Activated T-cell treated with anti-CD3 and anti-CD28 coated beads, Interleukin-2, amount 50 U/mL, for 24 hours (primary cell): ENCODE measurements around the gene THEMIS.

ENCODE experiments used
- DNase-seq: peaks from one replicate; pipeline ENCODE4 v3.0.0-alpha.2; 2020
- H3K27ac Mint-ChIP-seq: 2 replicates; pipeline ENCODE4 v1.8.0; 2020; ENCODE audit warnings: mild to moderate bottlenecking, mixed read lengths
- H3K27me3 Mint-ChIP-seq: 2 replicates; pipeline ENCODE4 v1.8.0; 2020; ENCODE audit warnings: mixed read lengths
- H3K36me3 Mint-ChIP-seq: 2 replicates; pipeline ENCODE4 v1.8.0; 2020; ENCODE audit warnings: low read depth, mixed read lengths
- H3K4me1 Mint-ChIP-seq: 2 replicates; pipeline ENCODE4 v1.8.0; 2020; ENCODE audit warnings: low read depth, mixed read lengths
- H3K4me3 Mint-ChIP-seq: 2 replicates; pipeline ENCODE4 v1.8.0; 2020; ENCODE audit warnings: mild to moderate bottlenecking, moderate library complexity, mixed read lengths
- H3K9me3 Mint-ChIP-seq: 2 replicates; pipeline ENCODE4 v1.8.0; 2020; ENCODE audit warnings: mixed read lengths

THEMIS gene

DNA sequence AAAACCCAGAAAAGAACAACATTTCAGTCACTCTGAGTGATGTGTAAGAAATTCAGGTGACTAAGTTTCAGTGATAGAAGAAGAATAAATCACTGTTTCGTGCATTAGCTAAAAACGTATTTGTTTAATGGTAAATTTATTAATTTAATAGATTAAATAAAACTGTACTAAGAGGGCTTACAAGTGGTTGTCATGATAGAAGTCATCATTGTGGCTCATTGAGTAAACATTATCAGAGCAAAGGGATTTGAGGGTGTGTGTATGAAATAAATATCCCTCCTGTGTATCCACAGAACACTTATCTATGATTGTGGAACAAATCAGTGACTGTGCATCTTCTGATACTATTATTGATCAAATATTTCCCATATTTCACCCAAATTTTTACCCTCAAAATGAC lies 40.1 kb downstream of the THEMIS start:
- DNase-seq = no peak
- Mint-ChIP-seq H3K27ac (no peak overlapping the region), H3K4me1 (peaks cover 74% of the 10 kb centered on the region), H3K4me3 (no peak overlapping the region), H3K9me3 (no peaks in the 10 kb centered on the region), H3K27me3 (no peaks in the 10 kb centered on the region), H3K36me3 (peaks cover 29% of the 10 kb centered on the region)

GRCh38 chr6:127859956-127860355 lies 40.9 kb downstream of the THEMIS start:
- Mint-ChIP-seq H3K36me3 (peaks cover 27% of the 10 kb centered on the region), H3K27ac (no peak overlapping the region), H3K27me3 (no peaks in the 10 kb centered on the region), H3K4me1 (peaks cover 76% of the 10 kb centered on the region), H3K4me3 (no peak overlapping the region), H3K9me3 (no peaks in the 10 kb centered on the region)
- no peak for DNase-seq

DNA sequence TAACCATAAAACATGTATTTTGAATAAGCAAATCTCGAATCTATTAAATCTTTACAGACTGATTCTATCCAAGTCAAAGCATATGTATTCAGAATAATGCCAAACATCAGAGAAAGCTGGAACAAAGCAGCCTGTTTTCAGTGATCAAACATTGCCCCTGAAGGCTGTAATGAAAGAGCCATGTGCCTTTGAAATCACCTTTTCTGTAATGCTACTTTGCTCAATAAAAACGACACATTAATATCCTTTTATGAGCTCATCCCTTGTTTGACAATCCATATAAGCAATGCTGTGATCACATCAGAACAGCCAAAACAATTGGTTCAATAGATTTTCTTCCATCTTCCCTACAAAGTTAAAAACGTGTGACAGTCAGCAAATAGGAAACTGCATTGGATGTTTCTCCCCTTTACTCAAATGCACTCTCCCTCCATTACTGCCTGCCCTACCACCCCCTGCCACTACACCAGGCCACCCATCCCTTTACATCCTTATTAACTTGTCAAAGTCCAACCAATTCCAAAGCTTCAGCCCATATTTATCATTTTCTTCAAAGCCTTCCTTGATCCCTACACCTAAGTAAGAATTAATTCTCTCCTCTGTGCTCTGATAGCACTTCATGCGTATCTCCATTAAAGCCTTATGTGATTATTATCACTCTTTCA lies 42.0 kb downstream of the THEMIS start:
- Mint-ChIP-seq H3K27me3 (no peaks in the 10 kb centered on the region), H3K36me3 (peaks cover 22% of the 10 kb centered on the region), H3K4me1 (peaks cover 73% of the 10 kb centered on the region), H3K27ac (peak overlapping the region; percentile 82), H3K9me3 (no peaks in the 10 kb centered on the region), H3K4me3 (peak overlapping the region; percentile 1)
- no peak for DNase-seq

DNA sequence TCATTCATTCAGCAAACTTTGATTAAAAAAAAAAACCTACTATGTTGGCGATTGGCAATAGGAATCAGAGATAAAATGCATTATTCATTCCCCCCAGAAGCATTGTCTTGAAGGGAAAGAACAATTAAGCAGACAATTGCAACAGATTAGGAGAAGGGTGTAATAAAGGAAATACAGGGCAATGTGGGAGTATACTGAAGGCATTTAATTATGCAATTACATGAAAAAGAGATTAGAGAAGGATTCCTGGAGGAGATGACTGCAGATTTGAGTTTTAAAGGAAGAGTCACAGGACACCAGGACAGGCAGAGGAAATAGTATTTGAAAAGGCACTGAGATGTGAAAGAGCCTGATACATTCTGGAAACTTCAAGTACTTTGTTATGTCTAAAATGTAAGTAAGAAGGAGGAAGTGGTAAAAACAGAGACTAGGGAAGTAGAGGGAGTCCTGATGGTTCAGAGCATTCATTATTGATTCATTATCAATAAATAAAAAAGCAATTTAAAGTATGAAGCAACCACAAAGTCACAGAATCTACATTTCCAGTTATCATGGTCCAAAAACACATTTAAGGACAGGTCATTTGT lies 43.7 kb downstream of the THEMIS start:
- DNase-seq = no peak
- no peaks in the 10 kb centered on the region for H3K27me3 Mint-ChIP-seq

GRCh38 chr6:127855542-127856159 lies 45.2 kb downstream of the THEMIS start:
- peaks cover 85% of the 10 kb centered on the region for H3K4me1 Mint-ChIP-seq
- peaks cover 30% of the 10 kb centered on the region for H3K36me3 Mint-ChIP-seq

More for the DNA sequence above, 43.7 kb downstream of the THEMIS start:
- Mint-ChIP-seq H3K9me3 (no peaks in the 10 kb centered on the region), H3K36me3 (peaks cover 19% of the 10 kb centered on the region), H3K27ac (peak overlapping the region; percentile 77), H3K4me1 (peaks cover 75% of the 10 kb centered on the region), H3K4me3 (peak overlapping the region; percentile 10)

DNA sequence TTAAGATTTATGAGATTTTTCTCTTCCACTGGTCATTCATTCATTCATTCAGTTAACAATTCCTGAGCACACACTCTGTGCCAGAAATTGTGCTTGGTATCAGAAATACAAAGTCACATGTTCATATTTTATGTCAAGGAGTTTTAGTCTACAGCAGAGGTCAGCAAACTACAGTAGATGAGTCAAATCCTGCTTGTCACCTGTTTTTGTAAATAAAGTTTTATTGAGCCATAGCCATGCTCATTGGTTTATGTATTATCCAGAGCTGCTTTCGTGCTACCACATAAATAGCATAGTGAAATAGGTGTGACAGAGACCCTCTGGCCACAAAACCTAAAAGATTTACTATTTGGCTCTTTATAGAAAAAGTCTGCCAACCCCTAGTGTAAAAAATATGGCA lies 46.8 kb downstream of the THEMIS start:
- H3K27me3 Mint-ChIP-seq = no peaks in the 10 kb centered on the region

More at GRCh38 chr6:127855542-127856159, 45.2 kb downstream of the THEMIS start:
- Mint-ChIP-seq H3K4me3 (peak overlapping the region; percentile 46), H3K27me3 (no peaks in the 10 kb centered on the region), H3K27ac (peak overlapping the region; percentile 82), H3K9me3 (no peaks in the 10 kb centered on the region)
- DNase-seq = no peak

GRCh38 chr6:127851197-127851596 lies 49.7 kb downstream of the THEMIS start:
- DNase-seq = no peak
- peaks cover 77% of the 10 kb centered on the region for H3K4me1 Mint-ChIP-seq
- peaks cover 5% of the 10 kb centered on the region for H3K9me3 Mint-ChIP-seq
- peaks cover 57% of the 10 kb centered on the region for H3K36me3 Mint-ChIP-seq
- no peak overlapping the region for H3K4me3 Mint-ChIP-seq
- no peaks in the 10 kb centered on the region for H3K27me3 Mint-ChIP-seq
- no peak overlapping the region for H3K27ac Mint-ChIP-seq

More for the DNA sequence above, 46.8 kb downstream of the THEMIS start:
- Mint-ChIP-seq H3K9me3 (no peaks in the 10 kb centered on the region), H3K36me3 (peaks cover 42% of the 10 kb centered on the region), H3K27ac (peak overlapping the region; percentile 22), H3K4me1 (peaks cover 84% of the 10 kb centered on the region), H3K4me3 (no peak overlapping the region)
- DNase-seq = no peak

DNA sequence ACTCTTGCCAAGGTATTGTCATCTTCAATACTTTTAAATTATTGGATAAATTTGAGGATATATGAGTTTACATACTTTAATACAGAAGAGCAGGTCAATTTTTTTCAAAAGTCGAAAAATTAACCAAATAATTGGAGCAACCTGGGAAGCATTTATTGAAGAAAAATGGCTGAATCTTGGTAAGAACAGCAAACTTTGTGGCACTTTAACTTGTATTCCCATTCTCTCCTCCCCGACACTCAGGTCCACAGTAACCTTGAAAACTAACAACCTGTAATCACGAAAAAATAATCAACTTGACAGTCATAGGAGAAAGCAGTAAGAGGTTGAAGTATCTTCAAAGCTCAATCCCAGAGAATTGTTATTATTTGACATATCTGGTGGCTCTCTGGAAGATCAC lies 55.6 kb downstream of the THEMIS start:
- Mint-ChIP-seq H3K27ac (no peak overlapping the region), H3K4me1 (peaks cover 67% of the 10 kb centered on the region), H3K27me3 (no peaks in the 10 kb centered on the region), H3K4me3 (no peak overlapping the region), H3K9me3 (peaks cover 5% of the 10 kb centered on the region), H3K36me3 (peaks cover 71% of the 10 kb centered on the region)
- DNase-seq = no peak

GRCh38 chr6:127844529-127844928 lies 56.3 kb downstream of the THEMIS start:
- Mint-ChIP-seq H3K4me3 (no peak overlapping the region), H3K4me1 (peaks cover 66% of the 10 kb centered on the region)

GRCh38 chr6:127843582-127843981 lies 57.3 kb downstream of the THEMIS start:
- Mint-ChIP-seq H3K27me3 (no peaks in the 10 kb centered on the region), H3K4me1 (peaks cover 68% of the 10 kb centered on the region), H3K36me3 (peaks cover 65% of the 10 kb centered on the region), H3K27ac (no peak overlapping the region), H3K9me3 (peaks cover 5% of the 10 kb centered on the region), H3K4me3 (no peak overlapping the region)
- no peak for DNase-seq

More at GRCh38 chr6:127844529-127844928, 56.3 kb downstream of the THEMIS start:
- peaks cover 70% of the 10 kb centered on the region for H3K36me3 Mint-ChIP-seq
- no peaks in the 10 kb centered on the region for H3K27me3 Mint-ChIP-seq
- H3K27ac Mint-ChIP-seq = no peak overlapping the region
- DNase-seq = no peak
- peaks cover 5% of the 10 kb centered on the region for H3K9me3 Mint-ChIP-seq

- H3K4me1 Mint-ChIP-seq = peaks cover 70% of the 10 kb centered on the region
- peaks cover 60% of the 10 kb centered on the region for H3K36me3 Mint-ChIP-seq
- H3K27me3 Mint-ChIP-seq = no peaks in the 10 kb centered on the region
- H3K4me3 Mint-ChIP-seq = no peak overlapping the region
- no peak overlapping the region for H3K27ac Mint-ChIP-seq
- no peak for DNase-seq
- H3K9me3 Mint-ChIP-seq = peaks cover 4% of the 10 kb centered on the region
These were observed 58.3 kb downstream of the THEMIS start for GRCh38 chr6:127842562-127842961.

DNA sequence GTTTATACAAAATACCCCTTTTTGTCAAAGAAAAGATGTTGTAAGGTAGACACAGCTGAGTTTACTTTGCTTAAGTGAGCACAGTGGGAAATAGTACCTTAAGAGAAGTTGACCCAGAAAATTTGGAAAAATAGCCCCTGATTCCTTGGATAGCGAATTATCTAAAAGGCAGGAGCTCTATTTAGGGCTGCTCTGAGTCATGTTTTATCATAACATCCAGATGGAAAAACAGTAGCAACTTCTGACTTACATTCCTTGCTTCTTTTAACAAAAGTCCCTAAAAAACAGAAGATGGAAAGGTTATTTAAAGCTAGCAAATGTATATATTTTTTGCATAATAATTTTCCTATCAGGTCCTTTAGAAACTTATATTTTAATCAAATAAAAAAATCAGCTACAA lies 59.0 kb downstream of the THEMIS start:
- no peak overlapping the region for H3K27ac Mint-ChIP-seq
- peaks cover 65% of the 10 kb centered on the region for H3K4me1 Mint-ChIP-seq
- H3K27me3 Mint-ChIP-seq = no peaks in the 10 kb centered on the region
- DNase-seq = no peak
- H3K9me3 Mint-ChIP-seq = no peaks in the 10 kb centered on the region
- H3K36me3 Mint-ChIP-seq = peaks cover 52% of the 10 kb centered on the region
- no peak overlapping the region for H3K4me3 Mint-ChIP-seq

GRCh38 chr6:127834136-127834535 lies 66.7 kb downstream of the THEMIS start:
- no peak overlapping the region for H3K27ac Mint-ChIP-seq
- H3K4me3 Mint-ChIP-seq = no peak overlapping the region
- H3K4me1 Mint-ChIP-seq = peaks cover 56% of the 10 kb centered on the region
- H3K36me3 Mint-ChIP-seq = peaks cover 37% of the 10 kb centered on the region
- H3K27me3 Mint-ChIP-seq = no peaks in the 10 kb centered on the region
- no peaks in the 10 kb centered on the region for H3K9me3 Mint-ChIP-seq
- no peak for DNase-seq

DNA sequence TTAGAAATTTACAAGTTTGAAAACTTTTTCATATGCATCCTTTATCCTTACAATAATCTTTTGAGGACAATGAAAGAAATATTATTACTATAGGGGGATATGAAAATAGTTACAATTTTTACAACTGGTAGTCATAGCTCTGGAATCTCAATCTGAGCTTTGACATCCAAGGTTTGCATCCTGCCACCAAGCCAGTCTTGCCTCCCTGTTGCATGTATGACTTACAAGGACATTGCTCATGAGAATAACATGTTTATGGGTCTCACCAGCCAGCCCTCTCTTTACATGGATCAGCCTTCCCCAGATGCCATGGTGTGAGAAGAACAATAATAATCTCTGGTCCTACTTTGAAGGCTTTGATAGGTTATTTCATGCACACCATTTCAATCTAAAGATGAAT lies 67.5 kb downstream of the THEMIS start:
- Mint-ChIP-seq H3K9me3 (no peaks in the 10 kb centered on the region), H3K4me3 (no peak overlapping the region), H3K4me1 (peaks cover 56% of the 10 kb centered on the region), H3K36me3 (peaks cover 45% of the 10 kb centered on the region), H3K27me3 (no peaks in the 10 kb centered on the region), H3K27ac (no peak overlapping the region)
- no peak for DNase-seq

- Mint-ChIP-seq H3K4me3 (no peak overlapping the region), H3K4me1 (peaks cover 61% of the 10 kb centered on the region), H3K9me3 (no peaks in the 10 kb centered on the region), H3K36me3 (peaks cover 52% of the 10 kb centered on the region), H3K27ac (no peak overlapping the region), H3K27me3 (no peaks in the 10 kb centered on the region)
- no peak for DNase-seq
These were observed 68.5 kb downstream of the THEMIS start for GRCh38 chr6:127832381-127832780.
